Fibroblast of gingiva (primary cell): ENCODE results near the gene OR52M1.
A peak's percentile ranks its signal among the peaks of the same experiment; 100 is the strongest.
"Not testable (repeated sequence)": the region's sequence is repeated elsewhere in the genome, so short reads cannot be mapped to it uniquely, and the experiment has no call there.

Experiments
- DNase-seq: peaks from one replicate; pipeline ENCODE4 v3.0.0-alpha.2; 2011; ENCODE audit warnings: low read depth

The OR52M1 gene, protein sequence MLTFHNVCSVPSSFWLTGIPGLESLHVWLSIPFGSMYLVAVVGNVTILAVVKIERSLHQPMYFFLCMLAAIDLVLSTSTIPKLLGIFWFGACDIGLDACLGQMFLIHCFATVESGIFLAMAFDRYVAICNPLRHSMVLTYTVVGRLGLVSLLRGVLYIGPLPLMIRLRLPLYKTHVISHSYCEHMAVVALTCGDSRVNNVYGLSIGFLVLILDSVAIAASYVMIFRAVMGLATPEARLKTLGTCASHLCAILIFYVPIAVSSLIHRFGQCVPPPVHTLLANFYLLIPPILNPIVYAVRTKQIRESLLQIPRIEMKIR

DNA sequence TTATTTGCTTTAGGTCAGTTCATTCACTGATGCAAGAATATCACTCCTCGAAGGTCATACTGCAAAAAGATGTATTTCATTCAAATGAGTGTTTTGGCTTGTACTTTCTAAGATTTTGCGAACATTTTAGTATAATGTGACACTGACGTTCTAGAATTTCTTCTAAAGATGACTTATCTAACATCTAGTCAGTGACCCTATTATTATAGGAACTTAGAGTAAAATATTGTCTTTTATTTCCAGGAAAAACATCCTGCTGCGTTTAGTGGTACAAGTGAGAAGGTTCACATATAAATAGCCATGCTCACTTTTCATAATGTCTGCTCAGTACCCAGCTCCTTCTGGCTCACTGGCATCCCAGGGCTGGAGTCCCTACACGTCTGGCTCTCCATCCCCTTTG lies at the start of gene OR52M1:
TSS of gene OR52M1 (plus strand) at position 301 of the 400 bp plus-strand sequence. CDS start at position 301, 0 bp downstream.
- DNase-seq: no peak

DNA sequence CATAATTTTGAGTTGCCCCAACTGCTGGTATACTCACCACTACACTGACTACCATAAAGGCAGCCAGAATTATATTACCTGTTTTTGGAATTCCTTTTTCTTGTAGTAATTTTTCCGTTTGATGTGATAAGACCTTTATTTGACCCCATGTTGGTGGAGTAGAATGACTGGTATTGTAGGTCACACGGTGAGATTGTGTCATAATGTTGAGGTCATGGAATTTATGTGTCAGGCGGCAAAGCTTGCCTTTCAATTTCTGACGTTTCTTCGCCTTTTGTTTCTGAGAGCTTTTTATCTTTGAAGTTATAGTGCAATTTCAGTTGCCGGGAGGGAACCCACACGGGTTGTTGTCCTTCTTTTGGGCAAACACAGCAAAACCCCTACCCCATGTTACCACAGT lies 49.5 kb upstream of the OR52M1 start:
- no peak for DNase-seq

DNA sequence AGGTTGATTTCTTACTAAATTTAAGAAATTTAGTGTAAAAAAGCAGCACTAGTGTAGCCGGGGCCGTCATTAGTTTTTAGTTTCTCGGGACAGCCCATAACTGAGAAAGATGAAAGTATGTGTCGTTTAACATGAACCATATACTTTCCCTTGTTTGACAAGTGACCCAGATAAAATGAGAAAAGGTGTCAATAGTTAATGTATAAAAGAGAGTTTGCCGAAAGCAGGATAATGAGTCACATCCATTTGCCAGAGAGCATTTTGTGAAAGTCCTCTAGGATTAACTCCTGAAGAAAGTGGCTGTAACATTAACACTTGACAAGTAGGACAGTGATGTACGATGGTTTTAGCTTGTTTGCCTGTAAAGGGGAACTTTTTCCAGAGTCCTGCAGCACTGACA lies 49.0 kb upstream of the OR52M1 start:
- DNase-seq: no peak

DNA sequence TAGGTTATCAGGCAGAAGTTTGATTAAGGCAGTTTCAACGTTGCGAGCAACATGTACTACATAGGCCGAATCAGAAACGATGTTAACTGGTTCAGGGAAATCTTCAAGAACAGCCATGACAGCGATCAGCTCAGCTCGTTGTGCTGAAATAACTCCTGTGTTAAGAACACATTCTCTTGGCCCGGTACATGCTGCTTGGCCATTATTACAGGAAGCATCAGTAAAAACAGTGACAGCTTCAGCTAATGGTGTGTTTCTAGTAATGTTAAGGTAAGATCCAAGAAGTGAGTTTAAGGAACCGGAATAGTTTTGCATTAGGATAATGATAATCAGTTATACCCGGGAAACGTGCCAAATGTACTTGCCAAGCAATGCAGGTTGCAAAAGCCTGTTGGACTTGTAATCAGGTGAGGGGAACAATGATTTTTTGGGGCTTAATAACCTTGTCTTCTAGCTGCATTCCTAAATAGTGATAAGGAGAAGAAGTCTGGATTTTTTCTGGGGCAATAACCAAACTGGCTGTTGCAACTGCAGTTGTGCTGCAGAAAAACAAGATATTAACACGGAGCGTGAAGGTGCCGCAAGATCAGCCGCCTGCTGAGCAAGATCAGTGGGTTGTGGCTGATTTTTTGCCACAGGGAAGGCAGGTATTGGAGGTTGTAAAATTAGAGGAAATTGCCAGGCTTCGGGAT lies 48.3 kb upstream of the OR52M1 start:
- no peak for DNase-seq

DNA sequence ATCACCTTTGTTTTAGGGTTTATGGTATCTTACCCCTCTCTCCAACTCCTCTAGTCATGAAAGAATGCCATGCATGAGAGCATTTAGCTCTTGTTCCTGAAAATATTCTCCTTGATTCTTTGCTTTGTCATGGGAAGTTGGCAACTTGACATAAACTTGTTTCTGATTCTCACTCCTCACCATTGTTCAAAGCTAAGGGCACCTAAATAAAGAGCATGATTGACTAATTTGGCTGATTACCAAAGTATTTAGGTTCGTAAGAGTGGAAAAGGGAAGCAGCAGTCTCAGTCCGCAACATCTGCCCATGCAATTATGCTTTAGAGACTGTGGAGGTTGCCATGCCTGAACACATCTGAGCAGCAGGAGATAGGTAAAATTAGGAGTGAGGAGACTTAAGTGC lies 36.1 kb upstream of the OR52M1 start:
- DNase-seq: no peak

DNA sequence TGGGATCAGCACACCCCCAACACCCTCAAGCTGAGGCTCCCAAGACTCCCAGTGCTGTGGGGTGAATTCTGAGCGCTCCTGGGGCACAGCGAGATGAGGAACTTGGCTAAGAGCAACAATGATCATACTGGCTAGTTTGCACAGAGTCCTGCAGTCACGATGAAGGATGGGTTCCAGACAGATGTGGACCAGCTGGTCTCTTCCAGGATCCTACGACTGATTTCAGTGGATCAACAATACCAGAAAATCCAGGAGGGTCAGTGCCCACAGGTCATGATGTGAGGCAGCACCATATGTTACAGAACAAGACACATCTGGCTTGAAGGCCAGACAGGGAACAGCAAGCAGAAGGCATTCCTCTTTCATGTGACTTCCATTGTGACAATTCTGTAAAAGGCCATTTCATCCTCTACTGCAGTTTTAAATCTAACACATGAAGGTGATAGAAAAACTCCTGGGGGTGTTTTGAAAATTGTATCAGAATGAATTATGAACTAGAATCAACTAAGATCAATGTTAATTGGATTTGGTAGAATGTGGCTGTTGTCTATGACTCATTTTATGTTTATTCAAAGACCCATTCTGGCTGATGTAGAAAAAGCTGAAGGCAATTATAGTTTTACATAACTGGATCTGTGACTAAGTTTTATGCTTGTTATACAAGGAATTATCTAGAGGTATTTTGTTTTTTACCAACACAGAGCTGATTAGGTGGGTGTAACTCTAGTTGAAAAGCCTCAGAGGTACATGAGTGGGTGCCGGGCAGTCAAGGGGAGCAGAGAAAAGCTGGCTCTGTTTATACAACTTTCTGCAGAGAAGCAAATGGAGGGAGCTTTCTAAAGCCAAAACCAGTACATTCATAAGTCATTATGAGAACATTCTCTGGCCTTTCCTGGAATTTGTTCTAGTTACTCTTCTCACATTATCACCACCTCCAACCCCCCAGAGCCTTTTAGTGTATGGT lies 33.4 kb upstream of the OR52M1 start:
- peak; percentile 24 for DNase-seq

DNA sequence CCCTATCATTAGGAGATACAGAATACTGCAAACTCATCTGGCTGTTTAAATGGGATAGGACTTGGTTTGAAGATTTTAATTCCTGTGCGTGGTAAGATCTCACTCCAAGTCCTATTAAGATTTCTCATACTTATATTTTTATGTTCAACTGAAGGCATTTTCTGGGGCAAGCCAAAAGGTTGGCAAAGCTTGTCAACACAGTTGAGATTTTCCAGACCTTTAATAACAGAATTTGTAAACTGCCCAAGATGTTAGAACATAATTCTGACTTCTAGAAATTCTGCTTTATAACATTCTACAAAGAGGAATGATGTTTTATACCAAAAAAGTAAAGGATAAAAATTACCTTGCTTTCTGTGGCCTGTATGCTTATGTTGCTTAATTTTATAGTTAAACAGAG lies 30.8 kb upstream of the OR52M1 start:
- no peak for DNase-seq

DNA sequence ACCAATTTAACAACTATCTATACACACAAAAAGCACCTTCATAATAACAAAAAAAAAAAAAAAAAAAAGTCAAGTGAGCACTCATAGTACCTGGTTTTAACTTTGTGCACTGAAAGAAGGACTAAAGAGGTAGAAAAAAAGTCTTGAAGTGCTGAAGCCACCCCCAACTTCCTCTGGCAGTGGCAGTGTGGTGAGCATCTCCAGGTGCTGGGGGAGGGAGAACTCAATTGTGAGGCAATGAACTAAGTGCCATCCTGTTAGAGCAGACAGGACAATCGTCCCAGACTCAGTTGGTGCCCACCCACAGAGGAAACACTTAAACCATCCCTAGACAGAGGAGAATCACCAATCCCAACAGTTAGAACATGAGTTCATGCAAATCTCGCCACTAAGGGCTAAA lies 22.7 kb upstream of the OR52M1 start:
- no peak for DNase-seq

DNA sequence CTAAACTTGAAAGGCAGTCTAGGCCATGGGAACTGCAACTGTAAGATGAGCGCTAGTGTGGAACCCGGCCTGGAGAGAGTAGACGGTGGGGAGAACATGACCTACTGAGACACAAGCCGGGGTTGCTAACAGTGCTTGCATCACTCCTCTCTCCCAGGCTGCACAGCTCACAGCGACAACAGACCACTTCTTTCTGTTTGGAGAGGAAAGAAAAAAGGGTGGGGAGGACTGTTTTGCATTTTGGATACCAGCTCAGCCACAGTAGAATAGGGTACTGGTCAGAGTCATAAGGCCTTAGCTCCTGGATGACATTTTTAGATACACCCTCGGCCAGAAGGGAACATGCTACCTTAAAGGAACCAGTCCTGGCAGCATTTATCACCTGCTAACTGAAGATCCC lies 22.2 kb upstream of the OR52M1 start:
- DNase-seq: no peak

DNA sequence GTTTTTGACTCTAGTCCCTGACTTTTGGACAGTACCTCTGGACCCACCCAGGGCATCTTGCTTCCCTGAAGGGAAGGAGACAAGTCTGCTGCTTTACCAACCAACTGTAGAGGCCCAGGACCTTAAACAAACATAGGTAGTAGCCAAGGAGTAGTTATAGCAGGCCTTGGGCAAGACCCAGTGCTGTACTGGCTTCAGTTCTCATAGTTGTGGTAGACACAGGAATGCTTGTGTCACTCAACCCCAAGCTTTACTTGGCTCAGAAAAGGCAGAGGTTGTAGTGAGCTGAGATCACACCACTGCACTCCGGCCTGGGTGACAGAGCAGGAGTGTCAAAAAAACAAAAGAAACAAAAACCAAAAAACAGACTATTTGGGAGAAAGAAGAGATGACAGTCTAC lies 21.3 kb upstream of the OR52M1 start:
- no peak for DNase-seq

DNA sequence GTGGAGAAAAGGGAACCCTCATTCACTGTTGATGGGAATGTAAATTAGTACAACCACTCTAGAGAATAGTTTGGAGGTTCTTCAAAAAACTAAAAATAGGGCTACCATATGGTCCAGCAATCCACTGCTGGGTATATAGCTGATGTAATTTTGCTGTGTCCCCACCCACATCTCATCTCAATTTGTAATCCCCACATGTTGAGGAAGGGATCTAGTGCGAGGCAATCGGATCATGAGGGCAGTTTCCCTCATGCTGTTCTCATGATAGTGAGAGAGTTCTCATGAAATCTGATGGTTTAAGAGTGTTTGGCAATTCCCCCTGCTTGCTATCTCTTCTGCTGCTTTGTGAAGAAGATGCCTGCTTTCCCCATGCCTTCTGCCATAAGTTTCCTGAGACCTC lies 17.1 kb upstream of the OR52M1 start:
- DNase-seq: no peak

DNA sequence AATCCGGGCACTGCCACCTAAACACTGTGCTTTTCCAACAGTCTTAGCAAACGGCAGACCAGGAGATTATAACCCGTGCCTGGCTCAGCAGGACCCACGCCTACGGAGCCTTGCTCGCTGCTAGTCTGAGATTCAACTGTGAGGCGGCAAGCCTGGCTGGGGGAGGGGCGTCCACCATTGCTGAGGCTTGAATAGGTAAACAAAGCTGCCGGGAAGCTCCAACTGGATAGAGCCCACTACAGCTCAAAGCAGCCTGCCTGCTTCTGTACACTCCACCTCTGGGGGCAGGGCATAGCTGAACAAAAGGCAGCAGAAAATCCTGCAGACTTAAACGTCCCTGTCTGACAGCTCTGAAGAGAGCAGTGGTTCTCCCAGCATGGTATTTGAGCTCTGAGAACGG lies 13.3 kb upstream of the OR52M1 start:
- DNase-seq: not testable (repeated sequence)

DNA sequence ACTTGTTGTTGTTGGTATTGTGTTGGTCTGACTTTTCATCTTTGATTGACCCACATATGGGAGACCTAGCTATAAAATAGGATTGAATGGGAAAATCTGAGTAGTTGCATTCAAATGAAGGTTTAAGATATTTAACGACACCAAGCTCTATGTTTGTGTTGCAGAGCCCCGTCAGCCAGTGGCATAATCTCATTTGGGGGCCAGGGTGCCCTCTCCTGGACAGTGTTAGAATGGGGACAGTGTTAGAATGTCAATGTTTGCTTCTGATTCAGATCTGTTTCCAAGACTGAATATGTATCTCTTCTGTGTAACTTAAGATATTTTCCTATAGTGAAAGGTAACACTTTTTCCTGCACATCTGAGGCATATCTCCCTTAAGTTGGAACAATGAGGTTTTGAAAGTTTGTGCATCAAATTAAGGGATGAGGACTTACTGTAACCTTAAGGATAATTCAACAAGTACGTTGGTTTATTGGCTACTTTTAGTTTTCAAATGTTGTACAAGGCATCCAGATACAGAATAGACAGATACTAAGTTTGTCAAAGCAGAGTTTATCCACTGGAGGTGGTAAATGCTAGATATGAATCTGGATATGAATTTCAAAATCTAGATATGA lies 5.3 kb upstream of the OR52M1 start:
- peak; percentile 8 for DNase-seq

DNA sequence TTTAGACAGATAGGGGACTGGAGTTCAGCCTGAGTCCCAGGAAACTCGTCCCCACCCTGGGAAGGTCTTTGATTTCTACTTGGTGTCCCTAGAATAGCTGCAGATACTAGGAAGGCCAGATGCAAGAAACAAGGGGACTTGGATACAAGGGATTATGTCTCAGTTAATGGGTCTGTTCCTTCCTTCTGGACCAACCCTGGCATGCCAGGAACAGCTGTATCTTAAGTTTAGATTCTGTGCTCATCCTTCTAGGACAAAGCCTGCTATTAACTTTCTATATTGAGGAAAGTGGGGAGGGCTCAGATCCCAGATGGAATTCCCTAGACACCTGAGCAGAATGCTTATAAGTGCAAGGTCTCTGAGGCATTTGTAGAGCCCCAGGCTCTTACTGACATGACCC lies 3.9 kb upstream of the OR52M1 start:
- DNase-seq: no peak

DNA sequence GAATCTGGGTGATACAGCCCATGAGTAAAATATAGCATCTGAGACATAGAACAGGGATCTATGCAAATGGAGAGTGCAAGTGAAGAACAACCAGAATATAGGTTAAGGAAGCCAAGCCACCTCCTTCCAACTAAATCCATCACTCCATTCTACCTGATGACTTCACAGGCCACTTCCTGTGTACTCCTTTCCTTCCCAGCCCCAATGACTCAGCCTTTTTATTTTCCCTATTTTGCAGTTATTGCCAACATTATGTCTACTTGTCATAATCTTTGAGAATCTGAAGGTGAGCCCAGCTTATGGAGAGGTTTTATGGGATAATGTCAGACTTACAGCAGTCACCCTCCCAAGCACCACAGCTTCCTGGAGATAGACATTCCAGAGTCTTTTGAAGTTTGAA lies 1.4 kb upstream of the OR52M1 start:
- DNase-seq: no peak

DNA sequence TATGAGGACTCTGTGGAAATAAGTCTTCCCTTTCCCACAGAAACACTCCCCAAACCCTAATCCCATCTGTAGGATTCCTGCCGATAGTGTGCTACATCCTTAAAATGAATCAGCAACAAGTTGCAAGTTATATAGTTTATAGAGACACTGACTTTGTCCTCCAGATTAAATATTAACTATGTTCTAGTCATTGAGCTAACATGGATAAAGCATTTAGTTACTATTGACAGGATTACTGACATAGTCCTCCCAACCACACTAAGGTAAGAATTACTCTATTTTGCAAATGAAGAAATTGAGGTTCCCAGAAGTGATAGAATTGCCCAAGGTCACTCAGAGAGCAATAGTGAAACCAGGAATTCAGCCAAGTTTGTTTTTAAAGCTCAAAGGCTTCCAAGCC lies 1.9 kb downstream of the OR52M1 start:
- no peak for DNase-seq

DNA sequence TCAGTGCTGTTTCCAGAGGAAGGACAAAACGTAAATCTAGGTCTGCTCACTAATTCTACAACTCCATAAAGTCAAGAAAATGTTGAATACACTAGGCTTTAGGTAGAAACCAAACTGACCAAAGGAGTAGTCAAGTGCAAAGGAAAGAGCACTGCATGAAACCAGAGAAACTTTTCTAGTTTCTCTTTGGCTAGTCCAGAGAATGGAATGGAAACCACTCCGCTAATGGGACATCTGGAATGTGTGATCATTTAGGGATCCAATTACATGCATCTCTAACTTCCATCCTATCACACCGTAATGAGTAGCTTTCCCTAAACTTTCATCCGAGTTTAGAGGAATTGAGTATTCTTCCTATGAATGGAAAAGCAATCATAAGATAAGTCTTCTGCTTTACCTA lies 2.4 kb downstream of the OR52M1 start:
- no peak for DNase-seq

DNA sequence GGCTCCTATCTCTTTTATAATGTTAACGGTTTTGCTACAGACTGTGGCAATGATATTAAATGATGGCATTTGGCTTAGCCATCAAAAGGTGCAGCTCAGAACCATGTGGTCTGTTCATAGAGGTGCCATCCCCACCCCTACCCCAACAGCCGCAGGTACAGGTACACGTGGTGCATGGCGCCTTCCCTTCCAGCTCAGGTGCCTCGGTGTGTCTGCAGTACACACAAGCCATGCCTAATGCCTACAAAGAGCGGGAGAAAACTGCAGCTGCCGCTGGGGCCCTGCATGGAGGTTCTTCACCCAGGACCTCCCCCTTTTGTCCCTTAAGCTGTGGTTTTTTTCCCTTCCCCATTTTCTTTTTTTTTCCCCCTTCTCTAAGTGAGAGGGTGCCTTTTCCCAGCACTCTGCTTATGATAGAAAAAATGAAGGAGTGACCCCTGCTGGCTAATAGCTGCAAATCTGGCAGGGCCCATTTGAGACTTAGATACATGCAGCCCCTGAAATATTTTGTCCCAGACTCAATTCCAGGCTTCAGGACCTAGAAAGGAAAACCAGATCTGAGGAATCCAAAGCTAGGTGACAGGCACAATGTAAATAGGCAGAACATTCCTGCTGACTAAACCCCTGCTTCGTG lies 6.5 kb downstream of the OR52M1 start:
- DNase-seq: no peak

DNA sequence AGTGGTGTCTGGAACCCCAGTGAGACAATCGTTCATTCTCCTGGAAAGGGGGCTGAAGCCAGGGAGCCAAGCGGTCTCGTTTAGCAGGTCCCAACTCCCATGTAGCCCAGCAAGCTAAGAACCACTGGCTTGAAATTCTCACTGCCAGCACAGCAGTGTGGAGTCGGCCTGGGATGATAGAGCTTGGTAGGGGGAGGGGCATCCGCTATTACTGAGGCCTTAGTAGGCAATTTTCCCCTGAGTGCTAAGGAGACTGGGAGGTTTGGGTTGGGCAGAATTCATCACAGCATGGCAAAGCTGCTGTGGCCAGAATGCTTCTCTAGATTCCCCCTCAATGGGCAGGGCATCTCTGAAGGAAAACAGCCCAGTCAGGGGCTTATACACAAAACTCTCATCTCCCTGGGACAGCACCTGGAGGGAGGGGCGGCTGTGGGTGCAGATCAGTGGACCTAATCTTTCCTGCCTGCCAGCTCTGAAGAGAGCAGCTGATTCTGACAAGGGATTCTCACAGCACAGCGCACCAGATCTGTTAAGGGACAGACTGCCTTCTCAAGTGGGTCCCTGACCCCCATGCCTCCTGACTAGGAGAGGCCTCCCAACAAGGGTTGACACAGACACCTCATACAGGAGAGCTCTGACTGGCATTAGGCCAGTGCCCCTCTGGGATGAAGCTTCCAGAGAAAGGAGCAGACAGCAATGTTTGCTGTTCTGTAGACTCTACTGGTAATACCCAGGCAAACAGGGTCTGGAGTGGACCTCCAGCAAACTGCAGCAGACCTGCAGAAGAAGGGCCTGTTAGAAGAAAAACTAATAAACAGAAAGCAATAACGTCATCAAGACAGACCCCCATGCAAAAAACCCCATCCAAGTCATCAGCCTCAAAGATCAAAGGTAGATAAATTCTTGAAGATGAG lies 14.8 kb downstream of the OR52M1 start:
- no peak for DNase-seq

DNA sequence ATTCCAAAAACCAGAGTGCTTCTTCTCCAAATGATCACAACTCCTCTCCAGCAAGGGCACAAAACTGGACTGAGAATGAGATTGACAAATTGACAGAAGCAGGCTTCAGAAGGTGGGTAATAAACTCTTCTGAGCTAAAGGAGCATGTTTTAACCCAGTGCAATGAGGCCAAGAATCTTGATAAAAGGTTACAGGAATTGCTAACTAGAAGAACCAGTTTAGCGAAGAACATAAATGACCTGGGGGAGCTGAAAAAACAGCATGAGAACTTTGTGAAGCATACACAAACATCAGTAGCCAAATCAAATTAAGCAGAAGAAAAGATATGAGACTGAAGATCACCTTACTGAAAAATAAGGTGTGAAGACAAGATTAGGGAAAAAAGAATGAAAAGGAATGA lies 15.5 kb downstream of the OR52M1 start:
- no peak for DNase-seq

DNA sequence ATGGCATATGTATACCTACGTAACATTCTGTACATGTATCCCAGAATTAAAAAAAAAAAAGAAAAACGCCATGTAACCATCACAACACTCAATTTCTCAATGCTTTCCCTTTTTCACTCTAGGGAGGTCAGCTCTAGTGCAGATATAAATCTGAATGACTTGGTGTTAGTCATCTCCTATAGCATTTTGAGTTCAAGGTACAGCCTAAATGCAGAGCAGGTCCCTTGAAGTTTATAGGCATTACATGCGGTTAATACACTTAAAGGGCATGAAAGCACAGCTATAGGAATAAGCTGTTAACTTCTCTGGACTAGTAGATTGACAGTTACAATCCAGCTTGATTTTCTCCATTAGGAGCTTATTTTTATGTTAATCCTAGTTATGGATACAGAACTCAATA lies 20.4 kb downstream of the OR52M1 start:
- DNase-seq: no peak
